NK-92 treated with Interleukin-12 subunit alpha and Interleukin-12 subunit beta, amount 100 ng/mL, for 24 hours (cell line): ENCODE data around the gene GNAT2.

Source experiments
- DNase-seq: peaks from one replicate; lab custom pipeline; 2025; lab: John Stamatoyannopoulos, UW

GNAT2 gene

GRCh38 chr1:109610609-109611307, 8.7 kb downstream of the GNAT2 start:
- DNase-seq, result no peak

GRCh38 chr1:109609881-109610280, 9.5 kb downstream of the GNAT2 start:
- no peak for DNase-seq

- DNase-seq, result no peak
Measured at GRCh38 chr1:109605381-109605780, 14.0 kb downstream of the GNAT2 start.

GRCh38 chr1:109603229-109603628, 16.2 kb downstream of the GNAT2 start:
- DNase-seq, result no peak

GRCh38 chr1:109598655-109599054, 20.8 kb downstream of the GNAT2 start:
- DNase-seq, result no peak

- DNase-seq, result no peak
Measured at GRCh38 chr1:109598156-109598555, 21.3 kb downstream of the GNAT2 start.

- no peak for DNase-seq
Measured at GRCh38 chr1:109595531-109595930, 23.9 kb downstream of the GNAT2 start.

GRCh38 chr1:109592916-109593315, 26.5 kb downstream of the GNAT2 start:
- no peak for DNase-seq

- DNase-seq, result no peak
Measured at GRCh38 chr1:109589679-109590078, 29.7 kb downstream of the GNAT2 start.

GRCh38 chr1:109589177-109589576, 30.2 kb downstream of the GNAT2 start:
- DNase-seq, result no peak

- no peak for DNase-seq
Measured at GRCh38 chr1:109586055-109586454, 33.4 kb downstream of the GNAT2 start.

- no peak for DNase-seq
Measured at GRCh38 chr1:109584766-109585165, 34.6 kb downstream of the GNAT2 start.

- no peak for DNase-seq
Measured at GRCh38 chr1:109582021-109582420, 37.4 kb downstream of the GNAT2 start.

- no peak for DNase-seq
Measured at GRCh38 chr1:109579491-109579890, 39.9 kb downstream of the GNAT2 start.

GRCh38 chr1:109578947-109579443, 40.4 kb downstream of the GNAT2 start:
- no peak for DNase-seq

- no peak for DNase-seq
Measured at GRCh38 chr1:109573785-109574184, 45.6 kb downstream of the GNAT2 start.

- DNase-seq, result no peak
Measured at GRCh38 chr1:109570414-109570813, 49.0 kb downstream of the GNAT2 start.

GRCh38 chr1:109569323-109569722, 50.1 kb downstream of the GNAT2 start:
- DNase-seq, result no peak

- no peak for DNase-seq
Measured at GRCh38 chr1:109567877-109568672, 51.3 kb downstream of the GNAT2 start.

- no peak for DNase-seq
Measured at GRCh38 chr1:109566982-109567381, 52.4 kb downstream of the GNAT2 start.

- no peak for DNase-seq
Measured at GRCh38 chr1:109565241-109565640, 54.2 kb downstream of the GNAT2 start.

- DNase-seq, result no peak
Measured at GRCh38 chr1:109564194-109564878, 55.1 kb downstream of the GNAT2 start.

- DNase-seq, result no peak
Measured at GRCh38 chr1:109559995-109560394, 59.4 kb downstream of the GNAT2 start.
